HG03060 (cell line): ENCODE results near the gene ZFAND6.
"Not testable (repeated sequence)": the region's sequence is repeated elsewhere in the genome, so short reads cannot be mapped to it uniquely, and the experiment has no call there.

Source experiments
- ATAC-seq: cut with Tn5 transposase; IDR thresholded peaks from one replicate; pipeline ENCODE4 v1.9.1; 2021; ENCODE audit warnings: low read depth, moderate number of reproducible peaks; ENCODE audit not compliant: unreplicated experiment

Gene ZFAND6

GRCh38 chr15:80045219-80045618 lies 14.3 kb upstream of the ZFAND6 start:
- not testable (repeated sequence) for ATAC-seq

- ATAC-seq, result no peak
These were observed 10.4 kb upstream of the ZFAND6 start for GRCh38 chr15:80049046-80049445.

- no peak for ATAC-seq
These were observed 6.7 kb upstream of the ZFAND6 start for GRCh38 chr15:80052597-80053304.

GRCh38 chr15:80055933-80056332 lies 3.5 kb upstream of the ZFAND6 start:
- no peak for ATAC-seq

GRCh38 chr15:80058044-80058443 lies 1.4 kb upstream of the ZFAND6 start:
- no peak for ATAC-seq

GRCh38 chr15:80059786-80060355 lies 395 bp downstream of the ZFAND6 start:
- no peak for ATAC-seq

- ATAC-seq, result no peak
These were observed 1.0 kb downstream of the ZFAND6 start for GRCh38 chr15:80060356-80061006.

- ATAC-seq, result no peak
These were observed 2.1 kb downstream of the ZFAND6 start for GRCh38 chr15:80061582-80061981.

GRCh38 chr15:80066912-80067311 lies 7.4 kb downstream of the ZFAND6 start:
- no peak for ATAC-seq

GRCh38 chr15:80068578-80068977 lies 9.1 kb downstream of the ZFAND6 start:
- no peak for ATAC-seq

- ATAC-seq, result no peak
These were observed 11.4 kb downstream of the ZFAND6 start for GRCh38 chr15:80070840-80071239.

GRCh38 chr15:80071652-80072051 lies 12.2 kb downstream of the ZFAND6 start:
- no peak for ATAC-seq

GRCh38 chr15:80072285-80072994 lies 13.0 kb downstream of the ZFAND6 start:
- peak; percentile 94 for ATAC-seq

- no peak for ATAC-seq
These were observed 13.7 kb downstream of the ZFAND6 start for GRCh38 chr15:80073197-80073596.

GRCh38 chr15:80076321-80077318 lies 17.1 kb downstream of the ZFAND6 start:
- no peak for ATAC-seq

GRCh38 chr15:80081390-80081789 lies 21.9 kb downstream of the ZFAND6 start:
- no peak for ATAC-seq

- no peak for ATAC-seq
These were observed 27.6 kb downstream of the ZFAND6 start for GRCh38 chr15:80087104-80087503.

- no peak for ATAC-seq
These were observed 30.6 kb downstream of the ZFAND6 start for GRCh38 chr15:80090041-80090440.

GRCh38 chr15:80090879-80091503 lies 31.5 kb downstream of the ZFAND6 start:
- no peak for ATAC-seq
